ENCODE results near the gene ZMYM2.
"Not testable (repeated sequence)": the region's sequence is repeated elsewhere in the genome, so short reads cannot be mapped to it uniquely, and the experiment has no call there.

The ZMYM2 gene

DNA sequence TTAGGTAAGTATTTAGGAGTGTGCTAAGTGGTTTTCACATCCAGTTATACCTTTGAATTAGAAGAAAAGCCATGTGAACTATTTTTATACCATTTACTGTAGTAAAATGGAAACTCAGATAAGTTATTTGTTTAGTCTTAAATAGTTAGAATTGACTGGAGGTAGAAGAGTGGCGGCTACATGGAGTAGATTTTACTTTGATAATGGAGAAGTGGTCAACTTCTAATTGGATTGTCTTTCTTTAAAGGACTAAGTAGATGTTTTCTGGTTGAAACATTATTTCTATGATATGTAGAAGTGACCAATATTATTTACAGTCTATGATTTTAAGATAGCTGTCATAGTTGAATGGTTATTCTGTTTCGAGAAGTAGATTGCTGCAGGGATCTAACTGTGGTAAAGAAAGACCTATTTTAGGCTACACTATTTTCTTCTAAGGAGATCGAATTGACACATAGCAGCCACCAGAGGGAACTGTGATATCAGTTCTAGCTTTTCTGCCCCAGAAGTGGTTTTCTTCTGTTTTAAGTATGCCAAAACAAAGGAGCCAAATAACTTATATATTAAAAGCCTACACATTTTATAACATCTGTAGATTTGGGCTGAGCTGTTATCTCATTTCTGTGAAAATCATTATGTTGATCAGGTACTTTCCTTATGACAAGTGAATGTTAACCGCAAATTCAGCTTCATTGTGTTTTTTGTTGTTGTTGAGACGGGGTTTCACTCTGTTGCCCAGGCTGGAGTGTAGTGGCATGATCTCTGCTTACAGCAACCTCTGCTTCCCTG lies 26.1 kb downstream of the ZMYM2 start:
- DNase-seq, result peak; percentile 62

DNA sequence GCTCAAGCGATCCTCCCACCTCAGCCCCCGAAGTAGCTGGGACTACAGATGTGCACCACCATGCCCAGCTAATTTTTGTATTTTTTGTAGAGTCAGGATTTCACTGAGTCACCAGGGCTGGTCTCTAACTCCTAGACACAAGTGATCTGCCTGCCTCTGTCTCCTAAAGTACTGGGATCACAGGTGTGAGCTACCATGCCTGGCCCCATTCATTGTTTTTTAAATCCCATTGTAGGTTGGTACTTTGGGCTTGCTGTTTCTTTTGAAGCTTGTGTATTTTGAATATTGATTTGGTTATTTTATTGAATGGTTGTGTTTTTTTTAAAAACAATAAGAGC lies 26.7 kb downstream of the ZMYM2 start:
- no peak for DNase-seq

DNA sequence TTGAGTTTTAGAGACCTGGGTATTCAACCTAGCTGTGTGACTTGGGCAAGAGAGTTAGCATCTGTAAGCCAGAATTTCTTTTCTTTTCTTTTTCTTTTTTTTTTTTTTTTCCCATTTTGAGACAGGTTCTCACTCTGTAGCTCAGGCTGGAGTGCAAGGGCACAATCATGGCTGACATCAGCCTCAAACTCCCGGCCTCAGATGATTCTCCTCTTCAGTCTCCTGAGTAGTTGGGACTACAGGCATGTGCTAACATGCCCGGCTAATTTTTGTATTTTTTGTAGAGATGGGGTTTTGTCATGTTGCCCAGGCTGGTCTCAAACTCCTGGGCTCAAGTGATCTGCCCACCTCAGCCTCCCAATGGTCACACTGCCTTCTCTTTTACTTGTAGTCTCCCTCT lies 33.0 kb downstream of the ZMYM2 start:
- no peak for DNase-seq

DNA sequence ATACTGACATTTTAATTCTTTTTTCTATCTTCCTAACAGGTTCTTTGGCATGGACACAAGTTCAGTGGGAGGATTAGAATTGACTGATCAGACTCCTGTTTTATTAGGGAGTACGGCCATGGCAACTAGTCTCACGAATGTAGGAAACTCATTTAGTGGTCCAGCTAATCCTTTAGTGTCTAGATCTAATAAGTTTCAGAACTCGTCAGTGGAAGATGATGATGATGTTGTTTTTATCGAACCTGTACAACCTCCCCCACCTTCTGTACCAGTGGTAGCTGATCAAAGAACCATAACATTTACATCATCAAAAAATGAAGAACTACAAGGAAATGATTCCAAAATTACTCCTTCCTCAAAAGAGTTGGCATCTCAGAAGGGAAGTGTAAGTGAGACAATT lies 34.5 kb downstream of the ZMYM2 start:
- no peak for DNase-seq

DNA sequence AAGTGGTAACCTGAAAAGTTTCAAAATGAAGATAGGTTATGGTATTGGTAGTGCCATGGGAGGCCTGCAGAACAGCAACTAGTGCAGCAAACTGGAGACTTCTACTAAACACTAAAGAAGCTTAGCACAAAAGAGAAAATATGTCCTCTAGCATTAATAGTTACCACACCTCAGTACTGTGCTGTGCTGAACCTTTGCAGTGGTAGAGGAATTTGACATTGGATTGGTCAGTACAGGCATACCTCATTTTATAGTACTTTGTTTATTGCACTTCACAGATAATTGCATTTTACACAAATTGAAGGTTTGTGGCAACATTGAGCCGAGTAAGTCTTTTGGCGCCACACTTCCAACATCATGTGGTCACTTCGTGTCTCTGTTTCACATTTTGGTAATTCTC lies 40.4 kb downstream of the ZMYM2 start:
- no peak for DNase-seq

DNA sequence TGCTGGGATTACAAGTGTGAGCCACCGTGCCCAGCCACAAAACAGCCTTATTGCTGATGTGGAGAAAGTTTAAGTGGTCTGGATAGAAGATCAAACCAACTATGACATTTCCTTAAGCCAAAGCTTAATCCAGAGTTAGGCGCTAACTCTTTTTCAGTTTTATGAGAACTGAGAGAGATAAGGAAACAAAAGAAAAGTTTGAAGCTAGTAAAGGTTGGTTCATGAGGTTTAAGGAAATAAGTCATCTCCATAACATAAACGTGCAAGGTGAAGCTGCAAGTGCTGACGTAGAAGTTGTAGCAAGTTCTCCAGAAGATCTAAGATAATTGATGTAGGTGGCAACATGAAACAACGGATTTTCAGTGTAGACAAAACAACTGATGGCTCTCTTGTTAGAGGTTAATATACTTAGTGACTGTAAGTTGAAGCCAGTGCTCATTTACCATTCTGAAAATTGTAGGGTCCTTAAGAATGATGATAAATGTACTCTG lies 41.6 kb downstream of the ZMYM2 start:
- no peak for DNase-seq

DNA sequence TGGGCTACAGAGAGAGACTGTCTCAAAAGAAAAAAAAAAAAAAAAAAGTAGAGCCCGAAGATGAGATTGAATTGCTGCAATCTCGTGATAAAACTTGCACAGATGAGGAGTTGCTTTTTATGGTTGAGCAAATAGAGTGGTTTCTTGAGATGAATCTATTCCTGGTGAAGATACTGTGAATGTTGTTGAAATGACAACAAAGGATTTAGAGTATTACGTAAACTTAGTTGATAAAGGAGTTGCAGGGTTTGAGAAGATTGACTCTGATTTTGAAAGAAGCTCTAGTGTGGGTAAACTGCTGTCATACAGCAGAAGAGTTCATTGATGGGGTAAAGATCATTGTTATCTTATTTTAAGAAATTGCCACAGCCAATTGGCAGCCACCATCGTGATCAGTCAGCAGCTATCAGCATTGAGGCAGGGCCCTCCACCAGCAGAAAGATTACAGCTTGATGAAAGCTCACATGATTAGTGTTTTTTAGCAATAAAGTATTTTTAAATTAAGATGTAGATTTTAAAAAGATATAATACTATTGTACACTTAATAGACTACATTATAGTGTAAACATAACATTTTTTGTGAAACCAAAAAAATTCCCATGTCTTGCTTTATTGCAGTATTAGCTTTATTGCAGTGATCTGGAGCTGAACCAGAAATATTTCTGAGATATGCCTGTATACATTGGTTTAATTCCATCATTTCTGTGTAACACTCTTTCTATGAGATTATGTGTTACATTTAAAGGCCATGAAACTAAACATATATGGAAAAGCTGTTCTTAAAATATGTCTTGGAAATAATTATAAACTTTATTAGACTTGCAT lies 43.1 kb downstream of the ZMYM2 start:
- DNase-seq, result peak; percentile 65

DNA sequence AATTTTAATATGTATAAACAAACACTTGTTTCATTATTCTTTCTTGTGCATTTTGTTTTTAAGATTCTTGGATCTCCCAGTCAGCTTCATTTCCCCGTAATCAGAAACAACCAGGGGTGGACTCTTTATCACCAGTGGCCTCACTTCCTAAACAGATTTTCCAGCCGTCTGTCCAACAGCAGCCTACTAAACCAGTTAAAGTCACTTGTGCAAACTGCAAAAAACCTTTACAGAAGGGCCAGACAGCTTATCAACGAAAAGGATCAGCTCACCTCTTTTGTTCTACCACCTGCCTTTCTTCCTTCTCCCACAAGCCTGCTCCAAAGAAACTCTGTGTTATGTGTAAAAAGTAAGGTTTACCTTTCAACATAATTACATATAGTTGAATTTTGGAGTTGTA lies 44.3 kb downstream of the ZMYM2 start:
- DNase-seq, result no peak

DNA sequence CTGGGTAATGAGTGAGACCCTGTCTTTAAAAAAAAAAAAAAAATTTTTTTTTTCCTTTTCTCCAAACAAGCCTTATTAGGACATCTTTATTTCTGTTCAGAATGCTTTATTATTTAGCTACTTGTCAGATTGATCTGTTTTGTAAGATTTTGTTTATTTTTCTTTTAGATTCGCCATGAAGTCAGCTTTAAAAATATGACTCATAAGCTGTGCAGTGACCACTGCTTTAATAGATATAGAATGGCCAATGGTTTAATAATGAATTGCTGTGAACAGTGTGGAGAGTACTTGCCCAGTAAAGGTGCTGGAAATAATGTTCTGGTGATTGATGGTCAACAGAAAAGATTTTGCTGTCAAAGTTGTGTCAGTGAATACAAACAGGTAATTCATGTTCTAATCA lies 47.7 kb downstream of the ZMYM2 start:
- no peak for DNase-seq

DNA sequence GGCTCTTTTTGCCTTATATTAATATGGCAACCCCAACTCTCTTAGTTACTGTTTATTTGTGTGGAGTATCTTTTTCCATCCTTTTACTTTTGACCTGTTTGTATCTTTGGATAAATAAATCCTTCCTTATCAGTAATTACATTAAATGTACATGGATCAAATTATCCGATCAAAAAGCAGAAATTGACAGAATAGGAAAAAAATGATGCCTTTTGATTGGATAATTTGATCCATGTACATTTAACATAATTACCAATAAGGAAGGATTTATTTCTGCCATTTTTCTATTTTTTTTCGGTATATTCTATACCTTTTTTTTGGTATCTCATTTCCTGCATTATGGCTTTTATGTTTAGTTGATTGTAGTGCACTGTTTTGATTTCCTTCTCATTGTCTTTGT lies 57.2 kb downstream of the ZMYM2 start:
- no peak for DNase-seq

DNA sequence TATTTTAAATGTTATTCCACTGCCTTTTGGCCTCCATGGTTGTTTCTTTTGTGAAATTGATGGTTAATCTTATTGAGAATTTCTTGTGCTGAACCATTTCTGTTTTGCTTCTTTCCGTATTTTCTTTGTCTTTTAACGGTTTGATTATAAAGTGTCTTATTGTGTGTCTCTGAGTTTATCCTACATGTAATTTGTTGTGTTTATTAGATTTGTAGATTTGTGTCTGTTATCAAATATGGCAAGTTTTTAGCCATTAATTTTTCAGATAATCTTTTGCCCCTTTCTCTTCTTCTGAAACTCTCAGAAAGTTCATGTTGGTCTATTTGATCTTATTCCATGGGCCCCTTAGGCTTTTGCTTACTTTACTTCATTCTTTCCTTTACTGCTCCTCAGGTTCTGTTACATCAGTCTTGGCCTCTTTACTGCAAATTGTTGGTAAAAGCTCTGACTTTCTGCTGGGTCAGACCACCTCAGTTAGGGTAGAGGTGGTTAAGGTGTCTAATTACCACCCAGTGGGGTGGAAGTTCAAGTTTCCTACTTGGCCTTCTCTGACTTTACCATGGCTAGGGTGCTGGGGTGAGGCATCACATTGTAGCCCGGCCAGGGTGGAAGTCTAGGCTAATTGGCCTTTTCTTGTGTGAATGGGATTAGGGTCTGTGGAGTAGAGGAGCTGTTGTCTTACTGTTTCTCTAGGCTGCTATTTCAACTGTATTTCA lies 58.3 kb downstream of the ZMYM2 start:
- no peak for DNase-seq

DNA sequence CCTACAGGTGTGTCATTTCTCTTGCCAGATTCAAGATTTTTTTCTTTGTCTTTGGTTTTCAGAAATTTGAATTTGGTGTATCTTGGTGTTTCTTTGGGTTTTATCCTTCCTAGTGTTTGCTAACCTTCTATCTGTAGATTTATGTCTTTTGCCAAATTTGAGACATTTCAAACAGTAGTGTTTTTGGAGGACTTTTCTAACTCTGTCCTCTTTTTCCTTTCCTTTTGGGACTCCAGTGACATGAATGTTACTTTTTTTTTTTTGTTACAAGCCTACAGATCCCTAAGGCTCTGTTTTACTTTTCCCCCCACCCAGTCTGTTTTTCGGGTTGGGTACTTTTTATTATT lies 58.8 kb downstream of the ZMYM2 start:
- DNase-seq, result no peak

DNA sequence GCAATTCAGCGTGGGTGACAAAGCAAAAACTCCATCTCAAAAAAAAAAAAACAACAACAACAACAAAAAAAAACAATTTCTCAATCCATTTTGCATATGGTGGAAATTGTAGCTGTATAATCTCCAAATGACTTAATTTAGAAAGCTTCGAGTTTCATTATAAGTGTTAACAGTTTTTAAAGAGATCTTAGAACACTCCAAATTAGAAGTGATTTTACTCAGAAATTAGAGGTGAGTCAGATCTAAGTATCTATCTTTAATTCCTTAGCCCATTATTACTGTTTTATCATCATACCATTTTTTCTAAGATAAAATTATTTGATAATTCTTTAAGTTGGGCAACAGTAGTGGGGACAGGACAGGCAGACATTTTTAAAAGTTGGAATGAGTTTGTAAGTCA lies 60.5 kb downstream of the ZMYM2 start:
- DNase-seq, result no peak

DNA sequence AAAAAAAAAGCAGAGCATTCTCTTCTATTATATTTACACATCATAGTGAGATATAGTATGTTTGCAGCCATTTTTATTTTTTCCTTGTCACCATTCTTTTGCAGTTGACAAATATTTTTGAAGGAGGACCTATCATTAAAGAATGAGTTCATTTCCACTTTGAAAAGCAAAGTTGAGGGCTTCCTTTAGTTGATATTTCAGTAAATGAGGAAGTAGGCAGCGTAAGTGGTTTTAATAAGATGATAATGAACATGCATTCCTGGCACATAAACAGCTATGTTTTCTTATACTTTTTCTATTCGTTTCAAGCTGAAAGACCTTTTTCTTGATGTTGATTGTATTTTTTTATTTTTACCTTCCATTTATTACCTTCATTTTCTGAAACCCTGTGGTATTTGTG lies 66.2 kb downstream of the ZMYM2 start:
- DNase-seq, result peak; percentile 17

DNA sequence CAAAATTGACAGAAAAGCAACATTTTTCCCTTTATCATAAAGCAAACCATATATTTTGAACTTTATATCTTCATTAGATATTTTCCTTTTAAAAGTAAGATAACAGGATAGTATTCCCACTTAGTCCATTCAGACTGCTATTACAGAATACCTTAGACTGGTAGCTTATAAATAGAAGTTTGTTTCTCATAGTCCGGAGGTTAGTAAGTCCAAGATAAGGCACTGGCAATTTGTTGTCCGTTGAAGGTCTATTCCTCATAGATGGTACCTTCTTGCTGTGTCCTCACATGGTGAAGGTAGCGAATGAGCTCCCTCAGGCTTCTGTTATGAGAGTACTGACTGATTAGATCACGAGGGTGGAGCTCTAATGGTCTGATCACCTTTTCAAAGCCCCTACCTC lies 70.4 kb downstream of the ZMYM2 start:
- no peak for DNase-seq

DNA sequence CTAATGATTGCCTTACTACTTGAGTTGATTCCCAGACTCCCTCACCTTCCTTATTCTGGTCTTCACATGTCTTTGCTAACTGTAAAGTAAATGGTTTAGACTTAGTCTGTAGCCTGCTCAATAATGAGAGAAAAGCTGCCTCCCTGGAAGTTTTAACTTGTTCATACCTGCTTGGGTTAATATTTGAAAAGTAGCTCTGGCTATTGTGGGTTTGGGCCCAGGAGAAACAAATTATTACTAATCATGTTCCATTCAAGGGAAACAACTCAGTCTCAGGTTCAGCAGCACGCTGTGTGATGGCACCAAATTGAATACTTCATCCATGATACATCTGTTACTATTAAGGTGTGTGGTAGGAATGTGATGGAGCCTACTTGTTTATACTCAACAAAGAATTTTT lies 75.0 kb downstream of the ZMYM2 start:
- DNase-seq, result no peak

DNA sequence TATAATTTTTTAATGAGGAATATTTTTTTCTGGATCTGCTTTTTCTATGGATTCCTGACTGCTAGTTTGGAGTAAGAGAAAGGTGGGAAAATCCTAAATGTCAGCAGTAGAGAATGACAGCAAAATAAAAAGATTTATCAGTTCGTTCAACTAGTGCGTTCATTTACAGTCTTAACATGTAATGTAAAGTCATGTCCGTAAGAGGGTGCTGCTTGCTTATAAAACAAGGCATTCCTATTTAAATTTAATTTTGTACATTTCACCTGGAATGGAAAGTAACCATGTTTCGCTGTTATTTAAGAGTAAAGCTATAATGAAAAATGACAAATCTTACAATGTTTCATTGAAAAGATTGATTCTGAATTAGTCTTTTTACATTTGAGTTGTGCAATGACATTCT lies 76.6 kb downstream of the ZMYM2 start:
- no peak for DNase-seq

DNA sequence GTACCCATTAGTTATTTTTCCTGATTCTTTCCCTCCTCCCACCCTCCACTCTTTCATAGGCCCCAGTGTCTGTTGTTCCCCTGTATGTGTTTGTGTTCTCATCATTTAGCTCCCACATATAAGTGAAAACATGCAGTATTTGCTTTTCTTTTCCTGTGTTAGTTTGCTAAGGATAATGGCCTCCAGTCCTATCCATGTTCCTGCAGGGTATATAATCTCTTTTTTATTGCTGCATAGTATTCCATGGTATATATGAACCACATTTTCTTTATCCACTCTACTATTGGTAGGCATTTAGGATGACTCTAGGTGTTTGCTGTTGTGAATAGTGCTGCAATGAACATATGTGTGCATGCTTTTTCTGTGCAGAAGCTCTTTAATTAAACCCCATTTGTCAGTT lies 79.4 kb downstream of the ZMYM2 start:
- DNase-seq, result no peak

DNA sequence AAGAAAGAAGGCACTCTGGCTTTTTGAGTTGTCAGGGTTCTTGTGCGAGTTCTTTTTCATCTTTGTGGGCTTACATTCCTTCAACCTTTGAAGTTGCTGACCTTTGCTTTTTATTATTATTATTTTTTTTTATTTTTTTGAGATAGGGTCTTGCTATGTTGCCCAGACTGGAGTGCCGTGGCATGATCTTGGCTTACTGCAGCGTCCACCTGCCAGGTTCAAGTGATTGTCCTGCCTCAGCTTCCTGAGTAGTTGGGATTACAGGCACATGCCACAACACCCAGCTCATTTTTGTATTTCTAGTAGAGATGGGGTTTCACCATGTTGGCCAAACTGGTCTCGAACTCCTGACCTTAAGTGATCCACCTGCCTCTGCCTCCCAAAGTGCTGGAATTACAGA lies 84.1 kb downstream of the ZMYM2 start:
- DNase-seq, result not testable (repeated sequence)

DNA sequence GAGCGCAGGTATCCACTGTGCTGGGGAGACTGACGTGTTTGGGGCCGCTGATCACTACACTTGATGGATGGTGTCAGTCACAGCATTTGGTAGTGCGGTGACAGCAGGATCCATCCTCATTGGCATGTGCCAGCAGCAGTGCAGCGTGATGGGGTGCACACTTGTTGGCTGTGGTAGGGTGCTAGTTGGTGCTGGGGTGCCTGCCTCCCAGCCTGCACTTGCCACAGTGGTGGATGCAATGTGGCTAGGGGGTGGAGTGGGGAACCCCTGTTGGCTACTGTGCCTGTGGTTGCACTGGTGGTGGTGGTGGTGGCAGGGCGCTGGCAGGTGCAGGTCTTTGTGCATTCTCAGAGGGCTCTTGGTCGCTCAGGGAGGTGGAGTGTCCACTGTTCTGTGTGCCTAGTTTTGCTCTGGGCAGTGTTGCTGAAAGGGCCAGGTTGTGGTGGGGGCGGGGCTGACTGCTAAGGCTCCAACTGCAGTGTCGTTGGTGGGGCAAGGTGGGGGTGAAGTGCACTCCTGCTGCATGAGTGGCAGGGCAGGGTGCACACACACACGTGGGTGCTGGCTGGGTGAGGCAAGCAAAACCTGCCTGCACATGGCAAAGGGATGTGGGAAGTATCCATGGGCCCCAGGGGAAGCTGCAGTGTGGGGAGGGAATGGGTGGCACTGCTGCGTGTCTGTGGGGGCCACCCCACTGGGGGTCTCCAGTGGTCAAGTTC lies 84.8 kb downstream of the ZMYM2 start:
- no peak for DNase-seq

DNA sequence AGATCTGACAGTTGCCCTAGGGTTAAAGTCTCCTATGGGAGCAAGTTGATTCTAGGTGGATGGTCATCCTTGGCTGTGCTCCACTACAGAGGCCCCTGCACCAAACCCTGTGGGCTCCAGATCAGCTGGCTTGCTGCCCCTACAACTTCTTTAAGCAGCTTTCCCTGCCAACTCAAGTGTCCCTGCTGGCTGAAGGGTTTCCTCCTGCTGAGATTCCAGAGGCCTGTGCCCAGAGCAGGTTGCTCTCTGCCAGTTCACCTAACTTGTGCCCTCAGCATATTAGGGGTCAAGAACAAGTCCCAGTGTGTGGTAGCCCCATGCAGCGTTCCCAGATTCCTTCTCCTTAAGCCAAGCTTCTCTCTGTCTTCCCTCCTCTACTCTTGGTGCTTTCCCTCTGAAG lies 85.6 kb downstream of the ZMYM2 start:
- no peak for DNase-seq

DNA sequence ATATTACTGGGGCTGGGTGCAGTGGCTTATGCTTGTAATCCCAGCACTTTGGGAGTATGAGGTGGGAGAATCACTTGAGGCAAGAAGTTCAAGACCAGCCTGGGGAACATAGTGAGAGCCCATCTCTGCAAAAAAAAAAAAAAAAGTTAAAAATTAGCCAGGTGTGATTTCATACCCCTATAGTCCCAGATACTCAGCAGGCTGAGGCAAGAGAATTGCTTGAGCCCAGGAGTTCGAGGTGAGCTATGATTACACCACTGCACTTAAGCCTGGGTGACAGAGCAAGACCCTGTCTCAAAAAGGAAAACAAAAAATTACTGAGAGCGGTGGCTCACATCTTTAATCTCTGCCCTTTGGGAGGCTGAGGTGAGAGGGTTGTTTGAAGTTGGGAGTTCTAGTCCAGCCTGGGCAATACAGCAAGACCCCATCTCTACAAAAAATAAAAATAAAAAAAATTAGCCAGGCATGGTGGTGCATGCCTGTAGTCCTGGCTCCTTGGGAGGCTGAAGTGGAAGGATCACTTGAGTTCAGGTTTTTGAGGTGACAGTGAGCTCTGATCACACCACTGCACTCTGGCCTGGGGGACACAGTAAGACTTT lies 87.5 kb downstream of the ZMYM2 start:
- DNase-seq, result no peak

Data from MV-4-11 (cell line).